ENCODE data around the gene OPRL1. TPM values are rescaled to one million over a fixed set of nuclear protein-coding genes. Genes with fewer than 3 reads are reported as not detected.

Gene OPRL1
- total and polyA plus RNA-seq, 2 donors (not counting 1 experiment from before 2014, with no cell fraction given): 3.5 to 6.2 TPM

DNA sequence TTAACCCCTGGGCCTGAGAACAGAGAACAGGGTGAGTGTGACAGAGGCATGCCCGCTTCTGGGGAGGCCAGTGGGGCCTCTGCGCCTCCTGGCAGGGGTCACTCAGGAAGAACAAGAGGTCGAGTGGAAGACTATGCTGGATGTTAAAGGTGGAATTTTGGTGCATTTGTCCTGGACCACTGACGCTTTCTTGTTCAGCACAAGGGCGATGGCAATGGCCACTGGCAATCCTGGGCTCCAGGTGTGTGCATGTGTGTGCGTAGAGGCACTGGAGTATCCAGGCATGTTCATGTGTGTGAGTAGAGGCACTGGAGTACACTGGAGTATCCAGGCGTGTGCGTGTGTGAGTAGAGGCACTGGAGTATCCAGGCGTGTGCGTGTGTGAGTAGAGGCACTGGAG, 51.0 kb downstream of the OPRL1 start:
- WGBS (ENCODE audit: insufficient coverage): 89% methylated on average over 10 of the region's 10 CpGs

DNA sequence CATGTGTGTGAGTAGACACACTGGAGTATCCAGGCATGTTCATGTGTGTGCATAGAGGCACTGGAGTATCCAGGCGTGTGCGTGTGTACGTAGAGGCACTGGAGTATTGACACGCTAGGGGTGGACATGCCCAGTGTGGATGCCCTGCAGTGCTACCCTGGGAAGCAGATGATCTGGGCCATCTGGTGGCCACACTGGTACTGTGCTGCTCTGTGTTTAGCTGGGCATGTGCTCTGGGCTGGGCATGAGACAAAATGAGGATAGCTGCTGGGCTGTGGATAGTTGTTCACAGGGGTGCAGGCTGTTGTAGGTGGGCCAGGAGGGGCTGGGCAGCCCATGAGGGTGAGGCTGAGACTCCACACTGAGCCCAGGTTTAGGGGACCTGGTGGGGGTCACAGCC, 51.5 kb downstream of the OPRL1 start:
- no peak overlapping the region for H3K27ac Mint-ChIP-seq
- POLR2A ChIA-PET: no interaction called here

More for the DNA sequence above, 51.0 kb downstream of the OPRL1 start:
- no peak overlapping the region for H3K4me3 ChIP-seq (ENCODE audit: control extremely low read depth in 1 of 5, extremely low read depth in 1 of 5, insufficient read depth in 1 of 5, low read depth in 2 of 5, low read length in 4 of 5)
- H3K27ac ChIP-seq (ENCODE audit: low read length in 2 of 2): no peak overlapping the region
- H3K9me3 ChIP-seq (ENCODE audit: control extremely low read depth in 1 of 3, control insufficient read depth in 2 of 3, insufficient read depth in 1 of 3, low read length in 2 of 3): no peaks in the 10 kb centered on the region
- Mint-ChIP-seq H3K27ac (no peak overlapping the region), H3K9me3 (ENCODE audit: insufficient read depth) (no peaks in the 10 kb centered on the region), H3K27me3 (peaks cover 16% of the 10 kb centered on the region), H3K4me3 (no peak overlapping the region), H3K4me1 (no peaks in the 10 kb centered on the region)
- H3K79me2 ChIP-seq (ENCODE audit: control insufficient read depth, insufficient read depth, low read length): no peaks in the 10 kb centered on the region
- no peaks in the 10 kb centered on the region for H3K36me3 ChIP-seq (replicated peaks in 1 of 2; ENCODE audit: control extremely low read depth in 1 of 2, control insufficient read depth in 1 of 2, extremely low read depth in 1 of 2, insufficient read depth in 2 of 2, low read length in 1 of 2)
- CTCF ChIA-PET: no interaction called here
- intact Hi-C loops (cut with micrococcal nuclease): no loop called here
- no peaks in the 10 kb centered on the region for H4K20me1 ChIP-seq (ENCODE audit: control insufficient read depth, insufficient read depth, low read length, poor library complexity, severe bottlenecking)
- no peak overlapping the region for H2AFZ ChIP-seq (ENCODE audit: insufficient read depth, low read depth, low read length, poor library complexity, severe bottlenecking)
- H3K4me1 ChIP-seq (ENCODE audit: control insufficient read depth in 2 of 2, insufficient read depth in 2 of 2, low read length in 2 of 2): no peaks in the 10 kb centered on the region
- POLR2A ChIA-PET: no interaction called here
- DNase-seq (no peak), ATAC-seq (ENCODE audit: low read depth) (no peak)
- H3K9ac ChIP-seq (ENCODE audit: low read length): no peak overlapping the region
- TF ChIP-seq EZH2 (IDR thresholded peaks at IDR 0.05; ENCODE audit: borderline replicate concordance, insufficient read depth, low read depth, low read length, poor library complexity, severe bottlenecking): no peak
- peaks cover 0 to 6% (median 1%) of the 10 kb centered on the region in 4 experiments for H3K27me3 ChIP-seq (replicated peaks in 1 of 4; ENCODE audit: control extremely low read depth in 1 of 4, control insufficient read depth in 3 of 4, insufficient read depth in 4 of 4, low read length in 3 of 4)
- no peak overlapping the region for H3K4me2 ChIP-seq (replicated peaks; ENCODE audit: low read depth, low read length, poor library complexity, severe bottlenecking)

More for the DNA sequence above, 51.5 kb downstream of the OPRL1 start:
- Histone ChIP-seq H2AFZ (ENCODE audit: insufficient read depth, low read depth, low read length, poor library complexity, severe bottlenecking) (no peak overlapping the region), H4K20me1 (ENCODE audit: control insufficient read depth, insufficient read depth, low read length, poor library complexity, severe bottlenecking) (no peaks in the 10 kb centered on the region), H3K9ac (ENCODE audit: low read length) (no peak overlapping the region), H3K4me1 (ENCODE audit: control insufficient read depth in 2 of 2, insufficient read depth in 2 of 2, low read length in 2 of 2) (no peaks in the 10 kb centered on the region), H3K9me3 (ENCODE audit: control extremely low read depth in 1 of 3, control insufficient read depth in 2 of 3, insufficient read depth in 1 of 3, low read length in 2 of 3) (no peaks in the 10 kb centered on the region), H3K27ac (ENCODE audit: low read length in 2 of 2) (no peak overlapping the region), H3K79me2 (ENCODE audit: control insufficient read depth, insufficient read depth, low read length) (no peaks in the 10 kb centered on the region), H3K4me3 (ENCODE audit: control extremely low read depth in 1 of 5, extremely low read depth in 1 of 5, insufficient read depth in 1 of 5, low read depth in 2 of 5, low read length in 4 of 5) (no peak overlapping the region), H3K4me2 (replicated peaks; ENCODE audit: low read depth, low read length, poor library complexity, severe bottlenecking) (no peak overlapping the region), H3K36me3 (replicated peaks in 1 of 2; ENCODE audit: control extremely low read depth in 1 of 2, control insufficient read depth in 1 of 2, extremely low read depth in 1 of 2, insufficient read depth in 2 of 2, low read length in 1 of 2) (no peaks in the 10 kb centered on the region), H3K27me3 (replicated peaks in 1 of 4; ENCODE audit: control extremely low read depth in 1 of 4, control insufficient read depth in 3 of 4, insufficient read depth in 4 of 4, low read length in 3 of 4) (peaks cover 0 to 6% (median 1%) of the 10 kb centered on the region in 4 experiments)
- CTCF ChIA-PET: no interaction called here
- WGBS (ENCODE audit: insufficient coverage): 91% methylated on average over 4 of the region's 4 CpGs
- ATAC-seq (ENCODE audit: low read depth) (no peak), DNase-seq (no peak)
- intact Hi-C loops (cut with micrococcal nuclease): no loop called here
- no peaks in the 10 kb centered on the region for H3K9me3 Mint-ChIP-seq (ENCODE audit: insufficient read depth)
- no peaks in the 10 kb centered on the region for H3K4me1 Mint-ChIP-seq
- H3K27me3 Mint-ChIP-seq: peaks cover 20% of the 10 kb centered on the region
- no peak overlapping the region for H3K4me3 Mint-ChIP-seq
- TF ChIP-seq EZH2 (IDR thresholded peaks at IDR 0.05; ENCODE audit: borderline replicate concordance, insufficient read depth, low read depth, low read length, poor library complexity, severe bottlenecking): no peak
- TF ChIP-seq, protein P1, sequence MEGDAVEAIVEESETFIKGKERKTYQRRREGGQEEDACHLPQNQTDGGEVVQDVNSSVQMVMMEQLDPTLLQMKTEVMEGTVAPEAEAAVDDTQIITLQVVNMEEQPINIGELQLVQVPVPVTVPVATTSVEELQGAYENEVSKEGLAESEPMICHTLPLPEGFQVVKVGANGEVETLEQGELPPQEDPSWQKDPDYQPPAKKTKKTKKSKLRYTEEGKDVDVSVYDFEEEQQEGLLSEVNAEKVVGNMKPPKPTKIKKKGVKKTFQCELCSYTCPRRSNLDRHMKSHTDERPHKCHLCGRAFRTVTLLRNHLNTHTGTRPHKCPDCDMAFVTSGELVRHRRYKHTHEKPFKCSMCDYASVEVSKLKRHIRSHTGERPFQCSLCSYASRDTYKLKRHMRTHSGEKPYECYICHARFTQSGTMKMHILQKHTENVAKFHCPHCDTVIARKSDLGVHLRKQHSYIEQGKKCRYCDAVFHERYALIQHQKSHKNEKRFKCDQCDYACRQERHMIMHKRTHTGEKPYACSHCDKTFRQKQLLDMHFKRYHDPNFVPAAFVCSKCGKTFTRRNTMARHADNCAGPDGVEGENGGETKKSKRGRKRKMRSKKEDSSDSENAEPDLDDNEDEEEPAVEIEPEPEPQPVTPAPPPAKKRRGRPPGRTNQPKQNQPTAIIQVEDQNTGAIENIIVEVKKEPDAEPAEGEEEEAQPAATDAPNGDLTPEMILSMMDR (IDR thresholded peaks at IDR 0.05): no peak

Data from B cell (primary cell).